Liver (tissue), 3 donors: Measurements from ENCODE around the gene ZNRF3.
"Not testable (repeated sequence)": the region's sequence is repeated elsewhere in the genome, so short reads cannot be mapped to it uniquely, and the experiment has no call there.

Experiments used
- CTCF ChIP-seq: fragments of 150-350 bp; IDR thresholded peaks from 2 replicates; pipeline ENCODE4 v1.5.1; 2017; ENCODE audit warnings: improper control_type of control experiment, low read depth, low read length; ENCODE audit not compliant: missing input control
- EGR1 ChIP-seq, 2 donors: IDR thresholded peaks; 2 replicates each; pipeline ENCODE4 v1.6.1; 2016 to 2018; ENCODE audit warnings: antibody characterized with exemption in 2 of 2, low read depth in 2 of 2
- GABPA ChIP-seq, 2 donors: IDR thresholded peaks in 1 of 2; conservative IDR thresholded peaks in 1 of 2; 2 replicates each; pipeline ENCODE4 v1.6.1; 2016; ENCODE audit warnings: antibody characterized with exemption in 2 of 2, mild to moderate bottlenecking in 1 of 2, moderate library complexity in 1 of 2
- donor health status: healthy.
- donor health status: healthy.

- TF ChIP-seq CTCF; EGR1 (IDR thresholded peaks at IDR 0.05; ENCODE audit: low read depth in 2 of 2); GABPA (IDR thresholded peaks at IDR 0.05 in 1 of 2, conservative IDR thresholded peaks at IDR 0.05 in 1 of 2): not testable (repeated sequence)
Observed at GRCh38 chr22:28908810-28909209, 25.4 kb downstream of the ZNRF3 start.
